GM13976 (cell line): Measurements from ENCODE around the gene STOX2.

Experiments
- DNase-seq: peaks from one replicate; pipeline ENCODE4 v3.0.0; 2012; ENCODE audit warnings: low spot score
- in situ Hi-C: fragments of 300-500 bp; cut with MboI; formaldehyde crosslinking; loops from one replicate; pipeline ENCODE4 v1.12.0; 2022; ENCODE audit warnings: low sequenced_read_pairs, mixed read lengths, inconsistent platforms; ENCODE audit not compliant: unreplicated experiment
- TF ChIP-seq, protein P1 (sequence below): IDR thresholded peaks from 2 replicates; pipeline ENCODE4 v1.5.1; 2012; ENCODE audit warnings: borderline replicate concordance, mild to moderate bottlenecking; ENCODE audit not compliant: insufficient read depth; ENCODE audit errors: extremely low read depth, missing control alignments, control extremely low read depth

The STOX2 gene

DNA sequence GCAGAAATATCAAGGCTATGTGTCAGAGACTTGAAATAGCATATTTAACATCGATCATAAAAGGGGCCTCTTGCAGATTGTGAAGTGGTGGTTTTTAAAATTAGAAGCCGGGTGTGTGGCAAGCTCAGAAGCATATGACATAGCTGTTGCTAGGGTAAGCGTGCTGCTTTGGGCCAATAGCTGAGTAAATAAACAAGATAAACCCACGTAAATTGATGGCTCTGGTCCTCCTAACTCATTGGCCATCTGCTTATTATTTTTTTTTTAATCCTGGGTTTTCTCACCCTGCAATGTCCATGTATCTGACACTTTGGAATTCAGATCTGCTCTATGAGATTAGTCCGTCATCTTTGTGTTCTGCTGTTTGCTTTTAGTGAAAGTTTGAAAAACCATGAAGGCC lies 32.6 kb upstream of the STOX2 start:
- in situ Hi-C loops = no loop called here
- TF ChIP-seq, protein P1, sequence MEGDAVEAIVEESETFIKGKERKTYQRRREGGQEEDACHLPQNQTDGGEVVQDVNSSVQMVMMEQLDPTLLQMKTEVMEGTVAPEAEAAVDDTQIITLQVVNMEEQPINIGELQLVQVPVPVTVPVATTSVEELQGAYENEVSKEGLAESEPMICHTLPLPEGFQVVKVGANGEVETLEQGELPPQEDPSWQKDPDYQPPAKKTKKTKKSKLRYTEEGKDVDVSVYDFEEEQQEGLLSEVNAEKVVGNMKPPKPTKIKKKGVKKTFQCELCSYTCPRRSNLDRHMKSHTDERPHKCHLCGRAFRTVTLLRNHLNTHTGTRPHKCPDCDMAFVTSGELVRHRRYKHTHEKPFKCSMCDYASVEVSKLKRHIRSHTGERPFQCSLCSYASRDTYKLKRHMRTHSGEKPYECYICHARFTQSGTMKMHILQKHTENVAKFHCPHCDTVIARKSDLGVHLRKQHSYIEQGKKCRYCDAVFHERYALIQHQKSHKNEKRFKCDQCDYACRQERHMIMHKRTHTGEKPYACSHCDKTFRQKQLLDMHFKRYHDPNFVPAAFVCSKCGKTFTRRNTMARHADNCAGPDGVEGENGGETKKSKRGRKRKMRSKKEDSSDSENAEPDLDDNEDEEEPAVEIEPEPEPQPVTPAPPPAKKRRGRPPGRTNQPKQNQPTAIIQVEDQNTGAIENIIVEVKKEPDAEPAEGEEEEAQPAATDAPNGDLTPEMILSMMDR = no peak
- no peak for DNase-seq

DNA sequence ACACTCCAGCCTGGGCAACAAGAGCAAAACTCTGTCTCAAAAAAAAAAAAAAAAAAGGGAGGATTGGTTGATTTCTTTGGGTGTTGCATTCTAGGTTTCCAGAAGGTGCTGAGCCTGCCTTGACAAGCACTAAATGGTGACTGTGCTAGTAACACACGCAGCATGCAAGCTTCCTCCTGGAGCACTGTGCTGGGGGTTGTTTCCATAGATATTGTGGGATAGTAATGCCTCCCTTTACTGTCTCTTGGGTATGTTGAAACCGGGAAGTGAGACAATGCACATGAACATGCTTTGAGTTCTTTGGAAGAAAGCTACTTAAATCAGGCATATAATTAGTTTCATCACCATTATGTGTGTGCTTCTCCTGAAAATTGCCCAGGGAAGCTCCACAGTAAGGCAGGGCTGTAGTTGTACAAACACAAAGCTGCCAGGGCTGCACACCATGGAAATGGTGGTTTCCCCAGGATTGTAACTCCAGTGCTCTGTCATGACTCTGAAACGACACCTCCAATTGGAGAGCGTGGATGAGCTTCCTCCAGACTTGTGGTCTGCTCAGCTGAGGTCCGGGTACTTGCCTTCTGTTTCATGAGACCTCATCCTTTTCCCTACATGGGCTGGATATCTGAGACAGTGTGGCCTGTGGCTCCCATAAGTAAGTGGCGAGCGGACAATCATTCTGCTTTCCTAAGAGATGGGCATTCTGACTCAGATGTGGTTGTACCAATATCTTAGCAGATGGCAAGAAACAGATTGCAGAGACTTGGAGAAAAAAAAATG lies 31.5 kb upstream of the STOX2 start:
- DNase-seq = no peak
- TF ChIP-seq, protein P1 = no peak
- in situ Hi-C loops = no loop called here

DNA sequence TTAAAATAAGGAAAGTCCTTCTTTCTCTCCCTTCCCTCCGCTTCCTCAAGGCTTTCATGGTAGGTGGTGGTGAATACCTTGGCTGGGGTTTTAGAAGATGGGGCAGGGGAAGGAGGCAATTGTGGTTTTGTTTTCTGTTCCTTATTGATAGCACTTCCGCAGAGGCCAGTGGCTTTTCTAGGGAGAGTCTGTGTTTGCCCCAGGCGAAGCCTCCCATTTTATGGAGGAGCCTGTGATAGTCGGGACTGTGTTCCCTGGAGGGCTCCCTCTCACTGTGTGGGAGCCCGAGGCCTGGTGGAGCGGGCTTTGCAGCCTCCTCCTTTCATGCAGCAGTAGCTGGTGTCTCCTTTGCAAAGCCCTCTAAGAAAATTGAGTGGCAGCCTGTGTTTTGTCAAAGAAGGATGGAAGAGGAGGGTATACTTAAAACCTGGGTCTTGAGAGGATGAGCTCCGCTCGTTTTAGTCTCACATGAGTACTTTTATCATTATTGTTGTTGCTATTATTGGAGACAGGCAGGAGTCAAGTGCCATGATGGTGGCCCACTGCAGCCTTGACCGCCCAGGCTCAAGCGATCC lies 29.8 kb upstream of the STOX2 start:
- in situ Hi-C loops = no loop called here
- TF ChIP-seq, protein P1 = no peak
- no peak for DNase-seq

DNA sequence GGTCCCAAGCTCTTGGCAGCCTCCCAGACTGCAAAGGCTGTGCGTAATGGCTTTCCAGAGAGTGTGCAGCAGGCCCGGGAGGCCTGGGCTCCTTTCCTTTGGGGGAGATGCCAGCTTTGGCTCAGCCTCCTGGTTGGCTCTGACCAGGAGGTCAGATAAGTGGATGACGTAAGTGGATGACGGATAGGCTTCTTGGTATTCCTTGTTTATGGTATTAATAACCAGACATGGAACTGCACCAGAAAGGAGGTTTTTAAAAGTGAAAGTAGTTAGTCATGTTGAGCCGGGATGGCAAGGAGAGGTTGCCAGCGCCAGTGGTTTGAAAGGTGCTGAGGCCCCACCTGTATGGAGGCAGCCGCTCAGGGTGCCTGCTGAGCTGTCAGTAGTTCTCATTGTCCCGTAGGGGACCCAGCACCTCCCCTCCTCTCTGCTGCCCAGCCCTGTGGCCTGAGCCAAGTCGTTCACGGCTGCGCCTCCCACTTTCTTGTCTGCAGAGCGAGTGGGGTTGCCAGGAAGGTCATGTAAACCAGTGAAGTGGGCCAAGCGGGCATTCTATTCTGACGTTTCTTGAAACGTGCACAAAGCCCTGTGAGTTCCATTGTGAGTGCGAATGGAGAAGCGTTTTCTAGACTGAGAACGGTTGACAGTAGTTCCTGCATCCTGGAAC lies 28.7 kb upstream of the STOX2 start:
- TF ChIP-seq, protein P1 = no peak
- DNase-seq = no peak
- in situ Hi-C loops = no loop called here

DNA sequence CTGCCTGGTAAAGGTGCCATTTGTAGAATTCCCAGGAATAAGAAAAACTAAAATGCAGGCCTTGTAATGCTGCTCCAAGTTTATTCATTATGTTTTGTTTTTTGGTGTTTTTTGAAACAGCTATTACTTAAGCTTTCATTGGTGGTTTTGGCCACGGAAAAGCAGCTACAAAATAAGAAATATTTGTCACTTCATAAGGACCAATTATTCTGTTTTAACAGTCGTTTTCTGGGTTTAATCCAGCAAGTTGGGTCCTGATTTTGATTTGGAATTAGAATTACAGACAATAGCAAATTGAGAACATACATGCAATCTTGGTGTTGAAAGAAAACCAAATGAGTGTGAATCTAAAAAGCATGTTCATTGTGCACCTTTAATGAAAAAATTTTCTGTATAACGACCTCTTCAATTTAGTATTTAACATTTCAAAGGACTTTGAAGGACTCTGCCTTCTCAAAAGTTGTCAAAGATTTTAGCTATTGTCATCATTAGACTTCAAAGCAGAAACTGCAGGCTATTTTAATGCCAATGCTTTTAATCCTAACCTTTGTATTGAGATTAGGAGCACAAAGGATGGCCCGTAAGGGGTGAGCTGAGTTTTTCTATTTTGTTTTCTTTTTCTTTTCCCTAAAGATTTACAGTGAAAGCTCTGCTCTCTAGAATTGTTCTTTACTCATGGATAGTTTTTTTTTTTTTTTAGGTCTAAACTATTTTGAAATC lies 26.7 kb upstream of the STOX2 start:
- DNase-seq = no peak
- in situ Hi-C loops = no loop called here
- TF ChIP-seq, protein P1 = no peak

DNA sequence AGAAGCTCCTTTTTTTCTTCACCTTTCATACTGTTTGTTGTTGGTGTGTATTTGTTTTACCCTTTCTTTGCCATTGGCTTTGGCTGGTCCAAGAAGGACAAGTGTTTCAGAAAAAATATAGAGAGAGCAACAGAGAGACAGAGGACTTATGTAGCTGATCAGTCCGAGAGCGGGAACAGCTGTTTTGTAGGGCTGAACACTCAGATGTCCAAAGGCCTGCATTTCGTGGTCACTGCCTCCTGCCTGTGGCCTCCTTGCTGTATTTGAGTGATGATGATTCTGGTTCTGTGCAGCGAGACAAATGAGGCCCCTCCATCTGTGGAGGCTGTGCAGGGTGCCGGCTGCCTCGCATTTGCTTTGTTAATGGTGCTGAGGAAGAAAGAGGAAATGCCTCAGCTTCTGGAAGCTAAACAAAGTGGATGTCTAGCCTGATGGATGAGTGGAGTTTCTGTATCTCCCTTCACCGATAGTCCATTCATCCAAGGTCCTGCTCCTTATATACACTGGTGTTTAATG lies 19.8 kb upstream of the STOX2 start:
- no peak for DNase-seq
- in situ Hi-C loops = no loop called here
- TF ChIP-seq, protein P1 = no peak
